PC-9 (cell line): ENCODE measurements around the gene ZNF263.

ENCODE experiments used
- EZH2 ChIP-seq: fragments of 200-600 bp; sonication (generic); IDR thresholded peaks from 2 replicates; pipeline ENCODE4 v1.8.0; 2017; ENCODE audit warnings: antibody characterized with exemption, low read depth
- TF ChIP-seq, protein P1 (sequence below): fragments of 200-600 bp; sonication (generic); conservative IDR thresholded peaks from 2 replicates; pipeline ENCODE4 v1.6.1; 2017; ENCODE audit warnings: mixed run types, antibody characterized with exemption, mild to moderate bottlenecking, moderate library complexity

DNA sequence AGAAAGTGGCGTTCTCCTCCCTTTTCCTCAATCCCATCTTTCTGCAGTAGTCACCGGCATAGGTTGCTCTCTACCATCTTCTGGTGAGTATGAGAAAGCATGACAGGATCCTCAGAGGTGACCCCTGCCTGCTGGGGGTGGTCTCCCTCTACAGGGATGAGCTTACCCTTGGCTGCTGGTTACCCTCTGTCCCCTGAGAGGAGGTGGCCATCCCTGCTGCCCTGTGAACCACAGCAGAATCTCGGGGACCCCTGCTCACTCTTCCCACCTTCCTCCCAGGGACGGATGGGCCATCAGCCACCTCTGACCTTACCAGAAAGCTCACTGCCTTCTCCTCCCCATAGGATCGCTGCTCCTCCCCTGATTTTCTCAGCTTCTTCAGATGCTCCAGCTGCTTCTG lies 34.7 kb upstream of the ZNF263 start:
- TF ChIP-seq, protein P1, sequence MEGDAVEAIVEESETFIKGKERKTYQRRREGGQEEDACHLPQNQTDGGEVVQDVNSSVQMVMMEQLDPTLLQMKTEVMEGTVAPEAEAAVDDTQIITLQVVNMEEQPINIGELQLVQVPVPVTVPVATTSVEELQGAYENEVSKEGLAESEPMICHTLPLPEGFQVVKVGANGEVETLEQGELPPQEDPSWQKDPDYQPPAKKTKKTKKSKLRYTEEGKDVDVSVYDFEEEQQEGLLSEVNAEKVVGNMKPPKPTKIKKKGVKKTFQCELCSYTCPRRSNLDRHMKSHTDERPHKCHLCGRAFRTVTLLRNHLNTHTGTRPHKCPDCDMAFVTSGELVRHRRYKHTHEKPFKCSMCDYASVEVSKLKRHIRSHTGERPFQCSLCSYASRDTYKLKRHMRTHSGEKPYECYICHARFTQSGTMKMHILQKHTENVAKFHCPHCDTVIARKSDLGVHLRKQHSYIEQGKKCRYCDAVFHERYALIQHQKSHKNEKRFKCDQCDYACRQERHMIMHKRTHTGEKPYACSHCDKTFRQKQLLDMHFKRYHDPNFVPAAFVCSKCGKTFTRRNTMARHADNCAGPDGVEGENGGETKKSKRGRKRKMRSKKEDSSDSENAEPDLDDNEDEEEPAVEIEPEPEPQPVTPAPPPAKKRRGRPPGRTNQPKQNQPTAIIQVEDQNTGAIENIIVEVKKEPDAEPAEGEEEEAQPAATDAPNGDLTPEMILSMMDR, result no peak
- TF ChIP-seq EZH2, result no peak
